Neural progenitor cell (in vitro differentiated cells): Measurements from ENCODE around the gene WDR17.

Source experiments
- CTCF ChIP-seq: fragments of 200-600 bp; sonication (generic); IDR thresholded peaks from 2 replicates; pipeline ENCODE4 v1.5.1; 2017; ENCODE audit warnings: antibody characterized with exemption, mild to moderate bottlenecking
- EZH2 ChIP-seq: fragments of 200-600 bp; sonication (generic); IDR thresholded peaks from 2 replicates; pipeline ENCODE4 v1.6.1; 2017; ENCODE audit warnings: antibody characterized with exemption, mild to moderate bottlenecking, moderate library complexity

- TF ChIP-seq CTCF (no peak), EZH2 (no peak)
Measured at GRCh38 chr4:176107695-176108094, 42.1 kb downstream of the WDR17 start.
